DND-41 (cell line): Measurements from ENCODE around the gene OXSM.
A peak's percentile ranks its signal among the peaks of the same experiment; 100 is the strongest.

Experiments used
- ATAC-seq: fragments of 200-7000 bp; cut with Tn5 transposase; 3 replicates; pipeline ENCODE4 v1.9.1; 2021; ENCODE audit warnings: low read depth; ENCODE audit not compliant: insufficient read depth
- DNase-seq: peaks from one replicate; pipeline ENCODE4 v3.0.0-alpha.2; 2020
- H2AFZ ChIP-seq: 2 replicates; pipeline ENCODE4 v1.6.0; 2012; ENCODE audit warnings: low read depth, low read length
- H3K27ac ChIP-seq: 2 replicates; pipeline ENCODE4 v1.5.1; 2012; ENCODE audit warnings: low read length, inconsistent platforms
- H3K27me3 ChIP-seq: fragments of 200-600 bp; sonication (generic); 2 replicates; pipeline ENCODE4 v1.6.0; 2012; ENCODE audit warnings: low read length, mild to moderate bottlenecking, inconsistent platforms; ENCODE audit not compliant: insufficient read depth, poor library complexity
- H3K36me3 ChIP-seq: 2 replicates; pipeline ENCODE4 v1.5.1; 2012; ENCODE audit warnings: low read length, inconsistent platforms; ENCODE audit not compliant: insufficient read depth
- H3K4me1 ChIP-seq: 2 replicates; pipeline ENCODE4 v1.5.1; 2012; ENCODE audit warnings: mild to moderate bottlenecking, low read length; ENCODE audit not compliant: insufficient read depth
- H3K4me2 ChIP-seq: 2 replicates; pipeline ENCODE4 v1.6.0; 2012; ENCODE audit warnings: mild to moderate bottlenecking, moderate library complexity, low read length, inconsistent platforms; ENCODE audit not compliant: insufficient read depth
- H3K4me3 ChIP-seq, 2 experiments: fragments of 200-600 bp in 1 of 2; shearing (Covaris generic) in 1 of 2; 2 replicates each; pipeline ENCODE4 v1.5.1; 2012 to 2016; ENCODE audit warnings: inconsistent platforms in 2 of 2, low read length in 2 of 2, mild to moderate bottlenecking in 2 of 2, low read depth in 1 of 2, moderate library complexity in 1 of 2
- H3K79me2 ChIP-seq: 2 replicates; pipeline ENCODE4 v1.6.0; 2012; ENCODE audit warnings: low read length, inconsistent platforms; ENCODE audit not compliant: insufficient read depth
- H3K9ac ChIP-seq: 2 replicates; pipeline ENCODE4 v1.6.0; 2012; ENCODE audit warnings: low read depth, mild to moderate bottlenecking, inconsistent platforms, low read length, moderate library complexity
- H3K9me3 ChIP-seq: 2 replicates; pipeline ENCODE4 v1.5.1; 2012; ENCODE audit warnings: low read length, moderate library complexity, mild to moderate bottlenecking, inconsistent platforms; ENCODE audit not compliant: insufficient read depth, severe bottlenecking
- H4K20me1 ChIP-seq: 2 replicates; pipeline ENCODE4 v1.6.0; 2012; ENCODE audit warnings: low read length; ENCODE audit not compliant: insufficient read depth
- EZH2 ChIP-seq: IDR thresholded peaks from 3 replicates; pipeline ENCODE4 v1.6.1; 2012; ENCODE audit warnings: borderline replicate concordance, low read depth, mild to moderate bottlenecking, moderate library complexity, low read length, inconsistent platforms; ENCODE audit not compliant: severe bottlenecking
- TF ChIP-seq, protein P1 (sequence below): IDR thresholded peaks from 2 replicates; pipeline ENCODE4 v1.5.1; 2012; ENCODE audit warnings: borderline replicate concordance, low read length, moderate library complexity, mild to moderate bottlenecking; ENCODE audit not compliant: poor library complexity, severe bottlenecking; ENCODE audit errors: extremely low read depth

OXSM gene

DNA sequence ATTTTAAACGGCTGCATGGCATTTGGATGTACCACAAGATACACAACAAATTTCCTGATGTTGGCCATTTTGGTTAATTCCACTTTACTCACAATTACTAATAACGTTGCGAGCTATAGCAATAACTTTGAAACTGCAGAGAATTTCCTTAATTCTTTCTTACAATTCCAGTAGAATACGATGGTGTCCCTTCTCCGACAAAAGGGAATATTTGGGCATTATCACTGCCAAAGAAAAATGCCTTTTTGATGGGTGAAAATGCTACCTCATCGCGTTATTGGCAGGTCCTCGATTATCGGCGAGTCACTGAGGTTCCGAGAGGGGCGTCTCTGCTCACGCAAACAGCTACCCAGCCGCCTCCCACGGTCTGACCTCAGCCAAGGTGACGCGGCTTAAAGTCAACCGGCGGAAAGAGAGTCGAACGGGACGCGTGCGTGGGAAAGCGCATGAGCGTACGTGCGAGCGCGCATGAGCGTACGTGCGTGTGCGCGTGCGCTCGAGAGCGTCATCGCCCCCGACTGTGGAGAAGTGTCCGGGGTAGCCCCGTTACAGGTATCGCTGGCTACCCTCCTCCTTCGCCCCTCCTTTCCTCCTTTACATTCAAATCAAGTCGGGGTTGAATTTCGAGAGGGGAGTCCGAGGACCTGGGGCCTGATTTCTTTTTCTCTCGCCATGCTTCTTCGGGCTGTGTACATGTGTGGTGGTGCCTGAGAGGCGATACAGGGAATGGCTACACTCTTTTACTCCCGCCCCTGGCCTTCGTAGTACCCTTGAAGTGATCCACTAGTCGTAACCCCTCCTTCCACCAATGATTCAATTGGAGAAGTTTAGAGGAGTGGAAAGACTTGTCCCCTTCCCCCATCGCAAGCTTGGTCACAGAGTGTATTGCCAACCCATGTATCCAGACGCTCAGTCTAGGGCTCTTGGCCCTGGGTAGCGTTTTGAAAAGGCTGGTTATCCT is at the start of gene OXSM:
OXSM (plus strand) TSS at position 495 of the 961 bp plus-strand sequence. CDS start 931 bp downstream, outside the sequence.
- Histone ChIP-seq H4K20me1 (no peaks in the 10 kb centered on the region), H2AFZ (peak within 1 kb of the TSS; percentile 90), H3K4me3 (peak within 1 kb of the TSS; percentile 72 to 89), H3K4me2 (peak within 1 kb of the TSS; percentile 87), H3K4me1 (peaks cover 44% of the 10 kb centered on the region), H3K27ac (peak within 1 kb of the TSS; percentile 92), H3K9ac (peak within 1 kb of the TSS; percentile 82), H3K79me2 (peaks cover 39% of the 10 kb centered on the region), H3K27me3 (no peaks in the 10 kb centered on the region), H3K9me3 (no peaks in the 10 kb centered on the region), H3K36me3 (peaks cover 16% of the 10 kb centered on the region)
- TF ChIP-seq EZH2: no peak
- TF ChIP-seq, protein P1, sequence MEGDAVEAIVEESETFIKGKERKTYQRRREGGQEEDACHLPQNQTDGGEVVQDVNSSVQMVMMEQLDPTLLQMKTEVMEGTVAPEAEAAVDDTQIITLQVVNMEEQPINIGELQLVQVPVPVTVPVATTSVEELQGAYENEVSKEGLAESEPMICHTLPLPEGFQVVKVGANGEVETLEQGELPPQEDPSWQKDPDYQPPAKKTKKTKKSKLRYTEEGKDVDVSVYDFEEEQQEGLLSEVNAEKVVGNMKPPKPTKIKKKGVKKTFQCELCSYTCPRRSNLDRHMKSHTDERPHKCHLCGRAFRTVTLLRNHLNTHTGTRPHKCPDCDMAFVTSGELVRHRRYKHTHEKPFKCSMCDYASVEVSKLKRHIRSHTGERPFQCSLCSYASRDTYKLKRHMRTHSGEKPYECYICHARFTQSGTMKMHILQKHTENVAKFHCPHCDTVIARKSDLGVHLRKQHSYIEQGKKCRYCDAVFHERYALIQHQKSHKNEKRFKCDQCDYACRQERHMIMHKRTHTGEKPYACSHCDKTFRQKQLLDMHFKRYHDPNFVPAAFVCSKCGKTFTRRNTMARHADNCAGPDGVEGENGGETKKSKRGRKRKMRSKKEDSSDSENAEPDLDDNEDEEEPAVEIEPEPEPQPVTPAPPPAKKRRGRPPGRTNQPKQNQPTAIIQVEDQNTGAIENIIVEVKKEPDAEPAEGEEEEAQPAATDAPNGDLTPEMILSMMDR: peak; percentile 15
- ATAC-seq (peak; percentile 94), DNase-seq (peak; percentile 90)

DNA sequence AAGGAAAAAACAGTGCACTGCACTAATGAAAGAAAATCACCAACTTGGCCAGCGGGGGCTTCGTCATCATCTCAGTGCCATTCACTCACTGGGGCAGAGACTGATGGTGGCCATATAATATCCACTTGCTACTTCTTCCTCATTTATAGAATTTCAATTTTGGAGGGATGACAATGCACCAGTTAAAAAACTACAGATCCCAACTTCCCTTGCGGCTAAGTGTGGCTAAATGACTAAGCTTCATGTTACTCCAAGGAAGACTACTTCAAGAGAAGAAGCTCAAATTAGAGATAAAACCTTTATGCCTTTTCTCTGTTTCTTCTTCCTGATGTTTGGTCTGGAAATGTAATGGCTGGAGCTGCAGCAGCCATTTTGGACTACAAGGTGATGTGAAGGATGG is 45.4 kb upstream of the OXSM start:
- H2AFZ ChIP-seq: no peak overlapping the region
- DNase-seq (no peak), ATAC-seq (no peak)
- no peak overlapping the region for H3K27ac ChIP-seq
- H3K79me2 ChIP-seq: peaks cover 5% of the 10 kb centered on the region
- H3K36me3 ChIP-seq: peaks cover 73% of the 10 kb centered on the region
- TF ChIP-seq, protein P1: no peak
- no peak for TF ChIP-seq EZH2
- no peaks in the 10 kb centered on the region for H3K4me1 ChIP-seq
- no peak overlapping the region for H3K4me3 ChIP-seq
- H3K27me3 ChIP-seq: no peaks in the 10 kb centered on the region
- H3K4me2 ChIP-seq: no peak overlapping the region
- no peaks in the 10 kb centered on the region for H3K9me3 ChIP-seq
- H3K9ac ChIP-seq: no peak overlapping the region
- H4K20me1 ChIP-seq: no peaks in the 10 kb centered on the region

DNA sequence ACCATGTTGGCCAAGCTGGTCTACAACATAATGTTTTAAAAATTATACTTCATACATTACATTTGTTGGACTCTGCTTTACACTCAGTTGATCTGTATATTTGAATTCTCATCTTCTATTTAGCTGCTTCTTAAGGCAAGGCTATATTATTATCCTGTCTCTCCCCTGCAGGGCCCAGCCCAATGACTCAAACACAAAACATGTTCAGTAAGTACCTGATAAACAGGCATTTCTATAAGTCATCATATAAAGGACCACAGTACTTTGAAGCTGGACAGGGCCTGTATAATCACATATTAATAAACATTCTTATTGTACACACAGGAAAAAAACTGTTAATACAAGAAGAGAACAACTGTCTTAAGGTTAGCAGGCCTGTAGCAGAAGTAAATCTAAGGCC is 42.9 kb upstream of the OXSM start:
- Histone ChIP-seq H3K9me3 (no peaks in the 10 kb centered on the region), H3K27ac (no peak overlapping the region), H3K36me3 (peaks cover 89% of the 10 kb centered on the region), H3K4me2 (no peak overlapping the region), H3K79me2 (peaks cover 8% of the 10 kb centered on the region), H3K4me3 (no peak overlapping the region), H3K4me1 (no peaks in the 10 kb centered on the region), H4K20me1 (peaks cover 3% of the 10 kb centered on the region; the same call in 1 of the 2 replicates), H3K9ac (no peak overlapping the region), H3K27me3 (no peaks in the 10 kb centered on the region), H2AFZ (no peak overlapping the region)
- ATAC-seq (no peak), DNase-seq (no peak)
- TF ChIP-seq EZH2: no peak
- TF ChIP-seq, protein P1: no peak
